T follicular helper cell (primary cell): ENCODE measurements around the gene HSD17B13.
"Not testable (repeated sequence)": the region's sequence is repeated elsewhere in the genome, so short reads cannot be mapped to it uniquely, and the experiment has no call there.

Experiments
- DNase-seq: peaks from one replicate; pipeline ENCODE4 v3.0.0-alpha.2; 2020; ENCODE audit warnings: low read depth

HSD17B13 gene

DNA sequence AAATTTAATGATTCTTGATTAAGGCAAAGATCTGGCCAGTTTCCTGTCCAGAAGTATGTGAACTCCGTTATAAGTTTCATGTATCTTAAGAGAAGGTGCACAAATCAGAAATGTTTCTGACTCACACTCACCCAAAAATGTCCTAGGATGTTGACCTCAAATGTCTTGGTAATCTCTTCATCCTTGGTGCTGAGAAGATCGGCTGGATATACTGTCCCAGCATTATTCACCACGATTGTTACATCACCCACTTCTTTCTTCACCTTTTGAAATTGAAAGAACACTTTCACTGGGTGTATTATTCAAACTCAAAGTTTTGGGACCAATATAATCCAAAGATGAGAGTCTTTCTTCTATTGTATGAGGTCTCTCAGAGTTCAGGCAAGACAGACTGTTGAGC is 5.7 kb downstream of the HSD17B13 start:
- DNase-seq: no peak

DNA sequence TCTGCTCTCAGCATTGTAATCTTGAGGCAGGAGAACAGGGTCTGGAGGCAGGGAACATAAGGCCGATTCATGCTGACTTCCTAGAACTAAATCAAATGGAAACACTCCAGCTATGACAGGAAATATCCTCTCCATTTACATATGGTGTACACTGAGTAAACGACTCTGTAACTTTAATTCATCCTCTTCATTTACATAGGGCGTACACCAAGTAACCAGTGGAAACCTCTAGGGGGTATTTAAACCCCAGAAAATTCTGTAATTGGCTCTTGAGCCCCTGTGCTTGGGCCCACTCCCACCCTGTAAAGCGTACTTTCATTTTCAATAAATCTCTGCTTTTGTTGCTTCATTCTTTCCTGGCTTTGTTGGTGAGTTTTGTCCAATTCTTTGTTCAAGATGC is 7.7 kb downstream of the HSD17B13 start:
- not testable (repeated sequence) for DNase-seq

DNA sequence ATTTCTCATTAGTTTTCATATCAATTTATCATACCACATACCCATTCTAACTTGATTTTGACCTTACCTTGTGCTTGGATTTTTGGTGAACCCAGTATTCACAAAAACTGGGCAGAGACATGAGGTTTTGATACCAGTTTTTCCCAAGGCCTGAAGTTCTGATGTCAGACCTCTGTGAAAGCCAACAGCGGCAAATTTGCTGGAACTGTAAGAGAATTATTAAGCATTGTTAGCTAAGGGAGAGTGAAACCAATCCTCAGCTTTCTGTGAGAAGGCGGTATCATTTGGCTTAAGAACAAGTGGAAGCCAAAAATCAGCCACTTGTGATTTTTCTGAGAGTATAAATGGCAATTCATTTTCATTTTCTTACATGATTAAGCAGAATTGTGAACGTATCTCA is 8.9 kb downstream of the HSD17B13 start:
- no peak for DNase-seq

- no peak for DNase-seq
These were observed 11.0 kb downstream of the HSD17B13 start for GRCh38 chr4:87311684-87312083.

DNA sequence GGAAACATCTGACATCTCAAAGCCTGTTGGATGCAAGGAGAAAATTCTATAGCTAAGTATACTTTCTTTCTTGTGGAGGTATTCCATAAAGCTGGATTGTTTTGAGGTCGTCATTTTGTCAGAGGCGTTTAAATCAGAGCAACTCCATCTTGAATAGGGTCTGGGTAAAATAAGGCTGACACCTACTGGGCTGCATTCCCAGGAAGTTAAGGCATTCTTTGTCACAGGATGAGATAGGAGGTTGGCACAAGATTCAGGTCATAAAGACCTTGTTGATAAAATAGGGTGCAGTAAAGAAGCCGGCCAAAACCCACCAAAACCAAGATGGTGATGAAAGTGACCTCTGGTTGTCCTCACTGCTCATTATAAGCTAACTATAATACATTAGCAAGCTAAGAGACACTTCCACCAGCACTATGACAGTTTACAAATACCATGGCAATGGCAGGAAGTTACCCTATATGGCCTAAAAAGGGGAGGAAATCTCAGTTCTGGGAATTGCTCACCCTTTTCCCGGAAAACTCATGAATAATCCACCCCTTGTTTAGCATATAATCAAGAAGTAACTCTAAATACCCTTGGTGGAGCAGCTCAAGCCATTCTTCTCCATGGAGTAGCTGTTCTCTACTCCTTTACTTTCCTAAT is 11.9 kb downstream of the HSD17B13 start:
- DNase-seq: no peak

DNA sequence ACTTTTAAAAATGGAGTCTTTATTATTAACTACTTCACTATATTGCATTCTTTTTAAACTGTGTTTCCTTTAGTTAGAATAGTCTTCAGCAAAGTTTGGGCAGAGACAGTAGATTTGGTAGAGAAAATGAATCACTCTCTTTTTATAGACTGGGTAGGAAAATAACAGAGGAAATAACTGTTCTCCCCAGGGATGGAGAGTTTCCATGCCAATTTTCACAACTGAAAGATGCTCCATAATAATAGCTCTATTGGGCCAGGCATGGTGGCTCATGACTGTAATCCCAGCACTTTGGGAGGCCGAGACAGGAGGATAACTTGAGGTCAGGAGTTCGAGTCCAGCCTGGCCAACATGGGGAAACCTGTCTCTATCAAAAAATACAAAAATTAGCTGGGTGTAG is 13.1 kb downstream of the HSD17B13 start:
- no peak for DNase-seq

DNA sequence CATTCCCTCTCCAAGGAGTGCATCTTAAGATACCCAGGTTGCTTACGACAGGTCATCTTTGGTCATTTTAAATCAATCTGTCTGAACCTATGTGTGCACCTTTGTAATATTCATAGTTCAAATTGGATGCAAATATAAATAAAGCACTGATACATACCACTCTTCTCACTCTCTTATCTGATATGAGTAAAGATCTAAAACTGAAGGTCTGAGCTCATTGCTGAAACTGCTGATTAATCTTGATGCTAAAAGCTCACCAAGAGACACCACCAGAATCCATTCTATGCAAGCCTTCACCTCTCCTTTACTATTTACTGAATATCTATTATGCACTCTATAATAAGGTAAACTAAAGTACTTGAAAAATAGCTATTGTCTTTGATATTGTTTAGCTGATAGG is 16.6 kb downstream of the HSD17B13 start:
- DNase-seq: no peak

DNA sequence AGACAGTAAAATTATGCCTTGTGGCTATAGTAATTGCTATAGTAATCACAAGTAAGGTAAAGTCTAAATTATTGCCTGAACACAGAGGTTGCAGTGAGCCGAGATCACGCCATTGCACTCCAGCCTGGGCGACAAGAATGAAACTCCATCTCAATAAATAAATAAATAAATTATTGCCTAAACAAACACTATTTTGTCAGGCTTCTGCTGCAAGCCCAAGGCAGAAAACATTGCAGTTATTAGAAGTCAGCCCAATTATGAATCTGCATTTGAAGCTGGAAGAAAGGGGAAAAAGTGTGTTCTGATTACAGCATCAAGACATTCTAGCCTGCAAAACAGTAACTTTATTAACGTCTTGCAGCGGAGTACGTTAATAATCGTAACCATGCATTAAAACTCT is 17.1 kb downstream of the HSD17B13 start:
- DNase-seq: no peak

DNA sequence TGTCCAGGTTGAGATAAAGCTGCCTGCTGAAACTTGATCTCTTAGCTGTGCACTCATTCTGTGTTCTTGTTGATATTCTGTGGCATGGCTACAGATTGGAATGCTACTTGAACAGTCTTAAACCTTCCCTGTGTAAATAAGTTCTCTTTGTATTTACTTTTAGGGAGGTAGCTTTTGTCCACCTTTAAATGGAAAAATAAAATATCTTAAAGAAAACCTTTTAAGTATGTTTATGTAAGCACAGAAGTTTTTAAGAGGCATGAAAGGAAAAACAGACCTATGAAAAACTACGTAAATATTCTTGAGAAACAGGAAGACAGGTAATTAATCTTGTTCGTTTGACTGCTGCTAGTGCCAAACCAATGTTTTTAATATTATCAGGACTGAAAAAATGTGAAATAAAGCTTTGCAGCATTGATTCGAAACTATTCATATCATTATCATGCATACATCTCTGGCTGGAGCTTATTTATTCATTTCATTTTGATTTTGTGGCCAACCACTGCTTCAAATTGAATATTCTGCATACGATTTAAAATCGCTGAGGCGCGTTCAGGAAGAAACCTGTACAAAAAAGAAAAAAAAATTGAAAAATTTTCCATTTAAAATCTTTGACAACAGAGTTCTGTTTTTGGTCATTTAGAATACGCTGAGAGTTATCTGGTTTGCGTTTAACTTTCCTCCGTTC is 17.8 kb downstream of the HSD17B13 start:
- DNase-seq: no peak

DNA sequence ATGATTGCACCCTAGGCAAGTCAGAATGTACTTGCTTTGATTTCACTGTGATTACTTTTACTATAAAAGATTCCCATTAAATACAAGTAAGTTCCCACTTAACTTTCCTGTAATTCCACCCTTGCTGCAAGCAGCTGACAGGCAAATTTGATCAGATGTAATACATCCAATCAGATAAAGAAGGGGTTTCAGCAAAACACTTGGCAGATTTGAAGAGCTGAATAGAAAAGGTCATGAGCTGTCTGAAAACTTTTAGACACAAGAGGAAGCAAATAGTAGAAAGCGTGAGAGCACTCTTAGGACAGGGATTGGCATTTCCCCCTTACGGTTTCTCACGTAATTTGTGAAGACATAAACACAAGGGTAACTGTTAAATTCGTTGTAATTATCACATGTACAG is 22.8 kb downstream of the HSD17B13 start:
- DNase-seq: no peak

DNA sequence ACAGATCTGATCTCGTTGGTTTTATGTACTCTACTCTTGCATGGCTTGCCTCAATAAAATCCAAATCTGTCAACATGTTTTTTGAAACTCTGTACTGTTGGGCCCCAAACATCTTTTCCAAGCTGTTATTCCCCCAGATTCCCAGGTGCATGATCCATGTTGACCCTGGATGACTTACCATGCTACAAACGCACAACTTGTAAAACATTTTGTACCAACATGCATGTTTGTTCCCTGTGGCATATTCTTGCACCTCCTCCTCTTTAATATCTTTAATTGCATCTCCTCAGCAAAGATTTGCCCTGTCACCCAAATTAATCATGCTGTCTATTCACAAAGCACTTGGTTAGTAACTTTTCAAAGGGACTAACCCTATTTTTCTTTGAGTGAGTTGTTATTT is 24.3 kb downstream of the HSD17B13 start:
- DNase-seq: no peak

GRCh38 chr4:87294911-87295310 is 27.8 kb downstream of the HSD17B13 start:
- DNase-seq: not testable (repeated sequence)

DNA sequence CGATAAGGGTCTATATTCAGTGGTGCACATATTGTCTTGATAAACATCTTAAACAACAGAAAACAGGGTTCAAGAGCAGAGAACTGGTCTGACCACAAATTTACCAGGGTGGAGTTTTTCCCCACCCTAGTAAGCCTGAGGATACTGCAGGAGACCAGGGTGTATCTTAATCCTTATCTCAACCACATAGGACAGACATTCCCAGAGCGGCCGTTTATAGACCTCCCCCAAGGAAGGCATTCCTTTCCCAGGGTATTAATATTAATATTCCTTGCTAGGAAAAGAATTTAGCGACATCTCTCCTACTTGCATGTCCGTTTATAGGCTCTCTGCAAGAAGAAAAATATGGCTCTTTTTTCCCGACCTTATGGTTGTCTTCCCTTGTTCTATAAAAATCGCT is 28.8 kb downstream of the HSD17B13 start:
- not testable (repeated sequence) for DNase-seq

DNA sequence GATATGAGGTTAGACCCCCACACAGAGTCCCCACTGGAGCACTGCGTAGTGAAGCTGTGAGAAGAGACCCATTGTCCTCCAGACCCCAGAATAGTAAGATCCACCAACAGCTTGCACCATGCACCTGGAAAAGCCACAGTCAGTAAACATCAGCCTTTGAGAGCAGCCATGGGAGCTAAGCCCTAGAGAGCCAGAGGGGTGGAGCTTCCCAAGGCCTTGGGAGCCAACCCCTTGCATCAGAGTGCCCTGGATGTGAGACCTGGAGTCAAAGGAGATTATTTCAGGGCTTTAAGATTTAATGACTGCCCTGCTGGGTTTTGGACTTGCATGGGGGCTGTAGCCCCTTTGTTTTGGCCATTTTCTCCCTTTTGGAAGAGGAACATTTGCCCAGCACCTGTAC is 35.7 kb downstream of the HSD17B13 start:
- DNase-seq: no peak

DNA sequence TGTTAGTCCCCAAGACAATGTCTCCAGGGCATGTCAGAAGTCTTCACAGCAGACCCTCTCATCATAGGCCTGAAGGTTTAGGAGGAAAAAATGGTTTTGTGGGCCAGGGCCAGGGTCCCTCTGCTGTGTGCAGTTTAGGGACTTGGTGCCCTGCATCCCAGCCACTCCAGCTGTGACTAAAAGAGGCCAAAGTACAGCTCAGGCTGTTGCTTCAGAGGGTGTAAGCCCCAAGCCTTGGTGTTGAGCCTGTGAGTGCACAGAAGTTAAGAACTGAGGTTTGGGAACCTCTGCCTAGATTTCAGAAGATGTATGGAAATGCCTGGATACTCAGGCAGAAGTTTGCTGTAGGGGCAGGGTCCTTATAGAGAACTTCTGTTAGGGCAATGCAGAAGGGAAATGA is 38.4 kb downstream of the HSD17B13 start:
- not testable (repeated sequence) for DNase-seq

DNA sequence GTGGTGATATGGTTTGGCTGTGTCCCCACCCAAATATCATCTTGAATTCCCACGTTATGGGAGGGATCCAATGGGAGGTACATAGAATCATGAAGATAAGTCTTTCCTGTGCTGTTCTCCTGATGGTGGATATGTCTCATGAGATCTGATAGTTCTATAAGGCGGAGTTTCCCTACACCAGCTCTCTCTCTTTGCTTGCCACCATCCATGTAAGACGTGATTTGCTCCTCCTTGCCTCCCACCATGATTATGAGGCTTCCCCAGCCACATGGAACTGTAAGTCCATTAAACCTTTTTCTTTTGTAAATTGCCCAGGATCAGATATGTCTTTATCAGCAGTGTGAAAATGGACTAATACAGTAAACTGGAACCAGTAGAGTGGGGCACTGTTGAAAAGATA is 39.5 kb downstream of the HSD17B13 start:
- DNase-seq: no peak

- no peak for DNase-seq
These were observed 41.1 kb downstream of the HSD17B13 start for GRCh38 chr4:87281603-87282002.

DNA sequence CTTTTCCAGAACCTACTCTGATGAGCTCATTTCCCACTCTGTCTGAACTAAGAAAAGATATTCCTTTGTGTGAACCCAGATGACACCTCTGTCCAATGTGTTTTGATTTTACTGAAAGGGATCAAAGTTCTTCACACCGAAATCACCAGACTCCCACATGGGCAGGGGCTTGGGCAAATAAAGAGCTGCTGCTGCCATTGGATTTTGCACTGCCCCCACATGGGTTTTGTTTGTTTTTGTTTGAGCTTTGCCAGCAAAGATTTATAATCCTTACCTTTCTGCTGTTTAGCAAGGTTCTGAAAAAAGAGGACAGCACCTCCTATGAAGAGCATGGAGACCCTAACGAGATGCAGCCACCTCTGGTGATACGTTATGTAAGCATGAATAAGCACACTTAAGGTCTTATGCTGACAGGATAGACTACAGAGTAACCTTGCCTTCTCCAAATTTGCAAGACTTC is 44.3 kb downstream of the HSD17B13 start:
- no peak for DNase-seq

GRCh38 chr4:87275311-87275710 is 47.4 kb downstream of the HSD17B13 start:
- DNase-seq: no peak

GRCh38 chr4:87274803-87275202 is 47.9 kb downstream of the HSD17B13 start:
- no peak for DNase-seq

GRCh38 chr4:87274327-87274726 is 48.4 kb downstream of the HSD17B13 start:
- DNase-seq: no peak

DNA sequence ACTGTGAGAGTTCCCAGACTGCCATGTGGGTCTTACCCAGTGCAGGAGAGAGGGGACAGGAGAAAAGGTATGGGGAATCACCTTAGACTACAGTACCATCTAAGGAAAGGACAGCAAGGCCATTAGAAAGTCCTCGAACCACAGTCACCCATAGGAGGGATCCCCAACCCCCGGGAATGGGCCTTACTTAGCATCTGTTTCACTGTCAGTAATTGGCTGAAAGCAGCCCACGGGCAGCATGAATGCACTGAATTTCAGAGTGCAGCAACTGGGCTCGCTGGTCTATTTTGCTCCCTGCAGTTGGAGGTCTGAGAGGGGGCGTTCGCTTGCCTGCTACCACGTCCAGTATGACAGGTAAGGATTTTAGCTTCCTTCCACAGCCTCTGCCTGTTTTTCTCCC is 51.9 kb downstream of the HSD17B13 start:
- no peak for DNase-seq

- DNase-seq: no peak
These were observed 52.5 kb downstream of the HSD17B13 start for GRCh38 chr4:87270144-87270543.

- DNase-seq: no peak
These were observed 54.3 kb downstream of the HSD17B13 start for GRCh38 chr4:87268411-87268810.
